Keratinocyte (primary cell): ENCODE data around the gene C1GALT1C1.

ENCODE experiments used
- CTCF ChIP-seq, 3 experiments: IDR thresholded peaks in 1 of 3; conservative IDR thresholded peaks in 1 of 3; optimal IDR thresholded peaks in 1 of 3; 2 replicates in 2 of 3; 3 replicates in 1 of 3; pipeline versions ENCODE3 to v1.5.1; 2011; ENCODE audit warnings: low read length in 3 of 3, mild to moderate bottlenecking in 3 of 3, moderate library complexity in 2 of 3, control low read depth in 1 of 3, inconsistent platforms in 1 of 3; ENCODE audit not compliant: insufficient read depth in 2 of 3; ENCODE audit errors: extremely low read depth in 1 of 3
- EZH2 ChIP-seq: IDR thresholded peaks from one replicate; pipeline ENCODE4 v1.6.1; 2012; ENCODE audit warnings: inconsistent platforms, mild to moderate bottlenecking, low read length, moderate library complexity

DNA sequence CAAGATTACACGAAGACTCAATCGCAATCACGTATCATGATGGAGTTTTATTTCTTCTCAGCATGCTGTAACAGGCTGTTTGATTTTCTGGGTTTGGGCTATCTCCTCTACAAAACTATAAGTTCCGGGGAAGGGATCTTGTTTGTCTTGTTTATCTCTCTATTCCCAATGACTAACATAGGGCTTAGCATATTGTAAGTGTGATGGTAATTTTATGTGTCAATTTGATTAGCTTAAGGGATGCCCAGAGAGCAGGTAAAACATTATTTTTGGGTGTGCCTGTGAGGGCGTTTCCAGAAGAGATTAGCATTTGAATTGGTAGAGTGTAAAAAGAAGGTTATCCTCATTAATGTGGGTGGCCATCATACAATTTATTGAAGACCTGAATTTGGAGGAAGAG is 32.8 kb upstream of the C1GALT1C1 start:
- no peak for TF ChIP-seq CTCF (optimal IDR thresholded peaks at IDR 0.05 in 1 of 3, IDR thresholded peaks at IDR 0.05 in 1 of 3, conservative IDR thresholded peaks at IDR 0.05 in 1 of 3; ENCODE audit: extremely low read depth in 1 of 3, insufficient read depth in 2 of 3, low read length in 3 of 3)
- no peak for TF ChIP-seq EZH2
